Muscle of leg (tissue), 11 donors: ENCODE data around the gene PTPRN2. TPM values are rescaled to one million over a fixed set of nuclear protein-coding genes. Genes with fewer than 3 reads are reported as not detected.

Source experiments
- DNase-seq: peaks from one replicate; pipeline ENCODE4 v3.0.0; 2013
- H3K27ac ChIP-seq: one replicate; pipeline ENCODE4 v1.5.1; 2013; ENCODE audit warnings: mild to moderate bottlenecking, low read length, control low read depth
- H3K27me3 ChIP-seq: one replicate; pipeline ENCODE4 v1.6.1; 2013; ENCODE audit warnings: low read length; ENCODE audit not compliant: control insufficient read depth, insufficient read depth
- H3K36me3 ChIP-seq: one replicate; pipeline ENCODE4 v1.6.1; 2013; ENCODE audit warnings: low read length; ENCODE audit not compliant: control insufficient read depth, insufficient read depth
- H3K4me1 ChIP-seq: one replicate; pipeline ENCODE4 v1.6.1; 2013; ENCODE audit warnings: low read length; ENCODE audit not compliant: control insufficient read depth, insufficient read depth
- H3K4me3 ChIP-seq: one replicate; pipeline ENCODE4 v1.5.1; 2013; ENCODE audit warnings: low read length, control low read depth
- H3K9me3 ChIP-seq: replicated peaks from 2 replicates; pipeline ENCODE4 v1.6.1; 2013; ENCODE audit warnings: low read depth, low read length; ENCODE audit not compliant: control insufficient read depth
- whole genome bisulfite sequencing: methylation state at CpG from one replicate; pipeline ENCODE4 v1.1.5; 2013; ENCODE audit warnings: missing lambda C conversion rate; ENCODE audit not compliant: insufficient coverage; 5-methylcytosine and 5-hydroxymethylcytosine counted together
- polyA plus RNA-seq, 8 donors: library from polyadenylated mRNA; unstranded; fragments of 120-200 nt; gene quantifications; one replicate each; pipeline versions ENCODE4 v1.2.1 to v1.2.3, GENCODE V29; 2013; ENCODE audit warnings: inconsistent platforms in 1 of 8, low replicate concordance in 1 of 8; ENCODE audit not compliant: insufficient read length in 8 of 8, insufficient read depth in 1 of 8
- total RNA-seq: library from RNA; stranded (reverse); fragments of 120-200 nt; gene quantifications from one replicate; pipeline ENCODE4 v1.2.4, GENCODE V29; 2013

Gene PTPRN2
- total and polyA plus RNA-seq, 9 donors, result 1.4 to 2.9 (median 2.3) TPM

DNA sequence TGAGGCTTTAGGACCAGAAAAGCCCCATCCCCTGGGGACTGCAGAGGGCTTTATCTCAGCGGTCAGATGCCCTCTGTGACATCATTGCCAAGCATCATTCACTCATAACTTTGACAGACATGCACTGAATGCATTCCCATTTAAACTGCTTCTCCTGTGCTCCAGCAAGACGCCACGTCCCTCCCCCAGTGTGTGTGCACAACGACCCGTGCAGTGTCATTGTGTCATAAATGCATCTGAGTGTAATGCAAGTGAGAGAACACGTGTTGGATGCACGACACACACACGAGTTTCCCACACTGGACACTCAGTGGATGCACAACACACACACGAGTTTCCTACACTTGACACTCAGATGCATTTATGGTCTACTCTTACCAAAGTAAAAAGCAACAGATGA, 337.9 kb downstream of the PTPRN2 start:
- Histone ChIP-seq H3K4me3 (no peak overlapping the region), H3K27me3 (no peaks in the 10 kb centered on the region), H3K27ac (no peak overlapping the region), H3K9me3 (peaks cover 14% of the 10 kb centered on the region), H3K4me1 (no peaks in the 10 kb centered on the region), H3K36me3 (no peaks in the 10 kb centered on the region)
- WGBS, result 80% methylated on average over 1 of the region's 9 CpGs
- DNase-seq, result no peak

DNA sequence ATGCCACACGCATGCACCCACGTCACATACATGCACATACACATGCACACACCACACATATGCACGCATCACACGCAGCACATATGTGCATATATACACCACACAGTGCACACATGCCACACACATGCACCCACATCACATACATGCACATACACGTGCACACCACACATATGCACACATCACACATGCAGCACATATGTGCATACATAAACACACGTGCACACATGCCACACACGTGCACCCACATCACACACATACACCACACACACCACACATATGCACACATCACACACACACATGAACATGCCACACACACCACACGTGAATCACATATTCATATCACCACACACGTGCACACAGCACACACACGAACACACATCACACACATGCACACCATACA, 338.8 kb downstream of the PTPRN2 start:
- DNase-seq, result no peak
- Histone ChIP-seq H3K36me3 (no peaks in the 10 kb centered on the region), H3K4me3 (no peak overlapping the region), H3K27ac (no peak overlapping the region), H3K4me1 (no peaks in the 10 kb centered on the region), H3K9me3 (peaks cover 17% of the 10 kb centered on the region), H3K27me3 (no peaks in the 10 kb centered on the region)
- WGBS, result 69% methylated on average over 6 of the region's 10 CpGs

DNA sequence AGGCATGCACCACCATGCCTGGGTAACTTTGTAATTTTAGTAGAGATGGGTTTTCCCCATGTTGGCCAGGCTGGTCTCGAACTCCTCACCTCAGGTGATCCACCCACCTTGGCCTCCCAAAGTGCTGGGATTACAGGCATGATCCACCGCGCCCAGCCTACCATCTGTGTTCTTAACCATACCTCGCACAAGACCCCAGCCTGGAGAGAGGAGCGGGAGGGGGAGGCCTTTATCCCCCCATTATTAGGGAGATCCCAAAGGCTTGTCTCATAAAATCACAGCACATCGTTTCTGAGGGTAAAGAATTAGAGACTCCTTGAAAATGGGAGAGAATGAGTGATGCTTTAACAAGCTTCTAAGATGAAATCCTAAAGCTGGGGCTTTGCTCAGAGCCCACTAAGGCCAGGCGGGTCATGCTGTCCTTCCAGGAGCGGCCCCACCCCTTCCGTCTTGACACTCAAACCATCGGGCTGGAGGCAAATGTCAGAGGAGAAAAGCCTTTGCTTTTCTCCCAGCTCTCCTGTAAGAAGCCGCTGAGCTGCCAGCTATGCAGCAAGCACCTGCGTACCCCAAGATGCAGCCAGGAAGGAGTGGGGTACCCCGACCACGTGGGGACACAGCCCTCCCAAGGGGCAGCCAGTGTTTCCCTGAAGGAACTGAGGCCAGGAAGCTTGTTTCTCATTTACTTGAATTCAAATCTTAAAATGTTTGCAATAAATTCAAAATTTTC, 339.7 kb downstream of the PTPRN2 start:
- no peaks in the 10 kb centered on the region for H3K27me3 ChIP-seq
- H3K4me3 ChIP-seq, result no peak overlapping the region
- H3K27ac ChIP-seq, result no peak overlapping the region
- H3K9me3 ChIP-seq, result peaks cover 17% of the 10 kb centered on the region
- H3K4me1 ChIP-seq, result no peaks in the 10 kb centered on the region
- DNase-seq, result no peak
- WGBS, result 96% methylated on average over 7 of the region's 14 CpGs
- H3K36me3 ChIP-seq, result no peaks in the 10 kb centered on the region

DNA sequence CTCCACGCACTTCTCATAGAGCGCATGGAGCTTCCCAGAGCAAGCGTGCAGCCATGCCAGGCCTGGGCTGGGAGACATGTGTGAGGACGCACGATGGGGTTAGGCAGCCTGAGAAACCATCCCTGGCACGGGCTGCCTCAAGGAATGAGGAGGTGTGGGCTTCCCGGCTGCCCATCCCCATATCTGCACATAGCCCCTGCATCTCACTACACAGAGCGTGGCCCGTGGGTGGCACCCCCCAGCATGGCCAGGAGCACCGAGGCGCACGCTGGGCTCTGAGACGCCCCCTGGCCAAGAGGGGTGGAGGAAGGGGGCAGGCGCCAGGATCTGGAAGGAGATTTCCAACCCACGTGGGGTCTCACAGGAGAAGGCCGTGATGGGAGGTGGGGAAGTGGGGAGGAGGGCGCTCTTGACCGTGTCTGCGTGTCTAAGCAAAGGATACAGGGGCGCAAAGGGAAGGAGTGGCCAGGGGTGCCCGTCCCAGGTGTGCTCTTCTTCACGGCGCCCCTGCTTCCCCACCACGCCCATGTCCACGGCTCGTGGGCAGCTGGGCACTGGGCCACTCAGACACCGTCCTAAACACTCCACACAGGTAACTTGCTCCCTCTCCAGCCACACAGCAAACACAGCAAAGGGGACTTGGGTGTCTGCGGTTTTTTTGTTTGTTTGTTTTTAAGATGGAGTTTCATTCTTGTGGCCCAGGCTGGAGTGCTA, 340.5 kb downstream of the PTPRN2 start:
- 89% methylated on average over 20 of the region's 28 CpGs for WGBS
- no peak overlapping the region for H3K4me3 ChIP-seq
- H3K27me3 ChIP-seq, result no peaks in the 10 kb centered on the region
- no peaks in the 10 kb centered on the region for H3K4me1 ChIP-seq
- no peak for DNase-seq
- peaks cover 14% of the 10 kb centered on the region for H3K9me3 ChIP-seq
- H3K27ac ChIP-seq, result no peak overlapping the region
- no peaks in the 10 kb centered on the region for H3K36me3 ChIP-seq

DNA sequence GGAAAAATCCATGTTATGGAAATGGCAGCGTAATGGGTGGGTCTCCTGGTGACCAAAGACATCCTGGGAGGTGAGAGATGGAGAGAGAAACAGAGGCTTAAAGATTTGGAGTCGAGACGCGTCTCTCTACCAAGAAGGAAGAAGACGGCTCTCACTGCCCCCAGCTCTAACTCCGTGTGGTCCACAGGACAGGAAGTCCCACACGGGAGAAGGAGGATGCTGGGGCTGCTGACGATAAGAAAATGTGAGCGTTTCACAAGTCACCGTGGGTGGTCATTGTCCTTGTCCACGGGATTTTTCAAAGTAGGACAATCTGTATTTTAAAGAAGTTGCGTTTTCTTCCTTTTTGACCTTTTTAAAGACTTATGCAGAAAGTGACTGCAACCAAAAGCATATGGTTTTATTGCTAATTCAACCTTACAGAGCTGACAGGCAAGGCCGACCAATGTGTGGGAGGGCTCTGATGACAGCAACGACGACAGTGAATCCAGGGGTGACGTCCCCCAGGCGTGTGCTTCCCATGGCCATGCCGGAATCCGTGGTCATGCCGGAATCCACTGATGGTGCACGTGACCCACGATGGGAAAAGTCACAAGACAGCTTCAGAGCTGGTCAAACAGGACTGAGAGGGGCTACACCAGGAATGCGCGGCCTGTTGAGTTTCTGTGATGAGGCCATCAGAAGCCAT, 341.2 kb downstream of the PTPRN2 start:
- no peaks in the 10 kb centered on the region for H3K36me3 ChIP-seq
- H3K27ac ChIP-seq, result no peak overlapping the region
- no peaks in the 10 kb centered on the region for H3K4me1 ChIP-seq
- 88% methylated on average over 23 of the region's 24 CpGs for WGBS
- H3K27me3 ChIP-seq, result no peaks in the 10 kb centered on the region
- no peak for DNase-seq
- no peak overlapping the region for H3K4me3 ChIP-seq
- peaks cover 14% of the 10 kb centered on the region for H3K9me3 ChIP-seq

DNA sequence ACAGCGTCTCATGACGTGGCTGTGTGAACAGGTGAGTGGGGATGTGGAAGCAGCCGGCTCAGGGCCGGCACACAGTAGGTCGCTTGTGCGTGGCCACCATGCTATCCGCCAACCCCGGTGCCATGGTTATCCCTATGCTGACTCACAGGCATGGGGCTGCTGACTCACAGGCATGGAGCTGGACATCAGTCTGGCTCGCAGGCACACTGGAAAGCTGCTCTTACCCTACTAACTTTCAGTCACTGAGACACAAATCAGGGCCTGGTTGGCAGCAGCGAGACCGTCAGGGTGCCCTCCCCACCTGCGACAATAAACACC, 341.9 kb downstream of the PTPRN2 start:
- Histone ChIP-seq H3K27ac (no peak overlapping the region), H3K4me3 (no peak overlapping the region), H3K36me3 (no peaks in the 10 kb centered on the region), H3K9me3 (peaks cover 14% of the 10 kb centered on the region), H3K27me3 (no peaks in the 10 kb centered on the region), H3K4me1 (no peaks in the 10 kb centered on the region)
- no peak for DNase-seq
- 94% methylated on average over 7 of the region's 12 CpGs for WGBS

DNA sequence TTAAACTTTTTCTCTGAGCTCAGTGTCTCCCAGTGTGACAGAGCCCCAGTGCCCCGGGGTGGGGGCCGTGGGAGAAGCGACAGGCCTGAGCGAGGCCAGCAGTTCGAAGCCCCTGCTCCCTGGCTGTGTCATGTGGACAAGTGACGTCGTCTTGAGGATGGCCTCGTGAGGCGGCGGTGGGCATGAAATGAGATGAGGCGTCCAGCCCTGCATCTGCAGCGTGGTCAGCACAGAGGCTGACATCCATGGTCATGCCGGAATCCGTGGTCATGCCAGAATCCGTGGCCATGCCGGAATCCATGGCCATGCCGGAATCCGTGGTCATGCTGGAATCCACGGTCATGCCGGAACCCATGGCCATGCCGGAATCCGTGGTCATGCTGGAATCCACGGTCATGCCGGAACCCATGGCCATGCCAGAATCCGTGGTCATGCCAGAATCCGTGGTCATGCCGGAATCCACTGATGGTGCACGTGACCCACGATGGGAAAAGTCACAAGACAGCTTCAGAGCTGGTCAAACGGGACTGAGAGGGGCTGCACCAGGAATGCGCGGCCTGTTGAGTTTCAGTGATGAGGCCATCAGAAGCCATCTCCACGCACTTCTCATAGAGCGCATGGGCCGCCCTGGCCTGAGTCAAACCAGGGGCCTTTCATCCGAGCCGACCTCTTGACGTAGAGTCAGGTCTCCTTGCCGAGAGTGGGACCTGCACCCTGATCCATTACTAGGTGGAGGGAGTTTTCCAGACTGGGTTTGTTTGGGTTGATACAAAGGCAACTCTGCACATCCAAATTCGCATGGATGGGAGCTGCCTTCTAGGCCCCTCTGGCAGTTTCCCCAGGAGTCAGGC, 342.5 kb downstream of the PTPRN2 start:
- no peaks in the 10 kb centered on the region for H3K36me3 ChIP-seq
- H3K4me1 ChIP-seq, result no peaks in the 10 kb centered on the region
- no peak overlapping the region for H3K27ac ChIP-seq
- 94% methylated on average over 34 of the region's 40 CpGs for WGBS
- no peak overlapping the region for H3K4me3 ChIP-seq
- peaks cover 14% of the 10 kb centered on the region for H3K9me3 ChIP-seq
- no peak for DNase-seq
- no peaks in the 10 kb centered on the region for H3K27me3 ChIP-seq

DNA sequence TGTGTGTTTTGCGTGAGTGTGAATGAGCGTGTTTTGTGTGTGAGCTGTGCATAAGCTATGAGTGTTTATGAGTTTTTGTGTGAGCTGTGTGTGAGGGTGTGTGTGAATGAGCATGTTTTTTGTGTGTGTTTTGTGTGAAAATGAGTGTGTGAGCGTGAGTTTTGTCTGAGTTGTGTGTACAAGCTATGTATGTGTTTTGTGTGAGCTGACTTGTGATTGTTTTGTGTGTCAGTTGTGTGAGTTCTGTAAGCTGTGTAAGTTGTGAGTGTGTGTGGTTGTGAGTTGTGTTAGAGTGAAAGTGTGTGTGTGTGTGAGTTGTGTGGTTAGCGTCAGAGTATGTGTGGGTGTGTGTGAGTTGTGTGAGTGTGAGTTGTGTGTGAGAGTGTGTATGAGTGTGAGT, 343.2 kb downstream of the PTPRN2 start:
- Histone ChIP-seq H3K36me3 (no peaks in the 10 kb centered on the region), H3K27ac (no peak overlapping the region), H3K9me3 (peaks cover 15% of the 10 kb centered on the region), H3K4me3 (no peak overlapping the region), H3K27me3 (no peaks in the 10 kb centered on the region), H3K4me1 (no peaks in the 10 kb centered on the region)
- WGBS, result 94% methylated on average over 4 of the region's 4 CpGs
- DNase-seq, result no peak

DNA sequence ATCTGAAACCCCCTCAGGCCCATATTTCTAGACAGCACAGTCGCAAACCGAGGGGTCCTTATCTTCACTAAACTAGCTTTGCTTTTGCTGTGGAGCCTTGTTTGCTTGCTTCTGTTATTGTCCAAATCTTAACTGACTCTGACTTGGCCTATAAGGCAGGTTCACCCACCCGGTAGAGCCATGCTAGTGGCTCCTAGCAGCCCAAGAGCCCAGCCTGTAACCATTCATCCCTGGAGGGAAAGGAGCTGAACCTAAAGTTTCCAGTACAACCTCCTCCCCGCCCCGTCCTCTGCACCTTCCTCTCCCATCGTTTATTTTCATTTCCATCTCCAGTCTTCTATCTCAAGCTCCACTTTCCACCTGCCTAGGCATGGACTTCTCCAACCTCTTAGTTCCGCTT, 345.7 kb downstream of the PTPRN2 start:
- Histone ChIP-seq H3K4me1 (no peaks in the 10 kb centered on the region), H3K27me3 (no peaks in the 10 kb centered on the region), H3K36me3 (no peaks in the 10 kb centered on the region), H3K27ac (no peak overlapping the region), H3K9me3 (peaks cover 11% of the 10 kb centered on the region), H3K4me3 (no peak overlapping the region)
- 74% methylated on average over 3 of the region's 7 CpGs for WGBS
- DNase-seq, result no peak

DNA sequence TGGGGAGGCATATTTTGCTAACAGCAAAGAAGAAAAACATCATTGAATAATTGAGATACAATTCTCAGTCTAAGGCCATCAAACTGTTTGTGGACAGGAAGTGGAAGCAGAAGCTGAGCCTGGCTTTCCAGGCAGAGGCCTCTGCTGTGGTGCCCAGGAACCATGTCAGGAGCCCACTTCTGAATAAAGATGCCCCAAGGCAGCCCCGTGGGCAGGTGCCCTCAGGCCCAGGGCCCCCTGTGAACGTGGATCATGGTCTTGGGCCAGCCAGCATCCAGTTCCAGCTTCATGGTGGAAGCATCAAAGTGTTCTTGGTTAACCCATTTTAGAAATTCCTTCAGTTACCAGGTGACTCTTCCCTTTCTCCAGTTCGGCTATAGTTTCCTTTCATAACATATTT, 346.8 kb downstream of the PTPRN2 start:
- DNase-seq, result no peak
- no peaks in the 10 kb centered on the region for H3K27me3 ChIP-seq
- H3K9me3 ChIP-seq, result peaks cover 10% of the 10 kb centered on the region
- H3K27ac ChIP-seq, result no peak overlapping the region
- no peaks in the 10 kb centered on the region for H3K36me3 ChIP-seq
- WGBS, result 73% methylated on average over 2 of the region's 3 CpGs
- no peaks in the 10 kb centered on the region for H3K4me1 ChIP-seq
- no peak overlapping the region for H3K4me3 ChIP-seq
